HepG2 (cell line): Measurements from ENCODE around the gene RNASE11. TPM values are rescaled to one million over a fixed set of nuclear protein-coding genes. Genes with fewer than 3 reads are reported as not detected.

Experiments used
- HDAC2 ChIP-seq: sonication (generic); formaldehyde crosslinking; IDR thresholded peaks from 2 replicates; pipeline ENCODE4 v1.4.0; 2020; ENCODE audit warnings: missing genetic modification reagents
- HIC2 ChIP-seq: sonication (generic); formaldehyde crosslinking; IDR thresholded peaks from 2 replicates; pipeline ENCODE4 v1.9.0; 2022; ENCODE audit warnings: low read depth, missing genetic modification reagents
- SNRNP70 ChIP-seq: fragments of 200-400 bp; formaldehyde crosslinking; IDR thresholded peaks from 2 replicates; pipeline ENCODE4 v1.6.1; 2017; ENCODE audit warnings: mild to moderate bottlenecking, low read depth, low read length, moderate library complexity
- TAF1 ChIP-seq: sonication (generic); formaldehyde crosslinking; IDR thresholded peaks from 2 replicates; pipeline ENCODE4 v1.4.0; 2020; ENCODE audit warnings: missing genetic modification reagents
- TCF12 ChIP-seq, 2 experiments: fragments of 450-650 bp in 1 of 2; sonication (generic) in 1 of 2; formaldehyde crosslinking in 1 of 2; IDR thresholded peaks; 2 replicates each; pipeline versions ENCODE4 v1.6.1 to v1.8.0; 2017 to 2022; ENCODE audit warnings: antibody characterized with exemption in 1 of 2, mild to moderate bottlenecking in 1 of 2, missing genetic modification reagents in 1 of 2, moderate library complexity in 1 of 2
- ZBTB40 ChIP-seq, 2 experiments: fragments of 450-650 bp in 1 of 2; sonication (generic) in 1 of 2; formaldehyde crosslinking in 1 of 2; IDR thresholded peaks; 2 replicates each; pipeline versions ENCODE4 v1.6.1 to v1.8.0; 2016 to 2022; ENCODE audit warnings: antibody characterized with exemption in 1 of 2, mild to moderate bottlenecking in 1 of 2, missing genetic modification reagents in 1 of 2
- ZFP62 ChIP-seq: sonication (generic); formaldehyde crosslinking; IDR thresholded peaks from 2 replicates; pipeline ENCODE4 v1.4.0; 2020; ENCODE audit warnings: missing genetic modification reagents
- ZNF619 ChIP-seq: sonication (generic); formaldehyde crosslinking; IDR thresholded peaks from 2 replicates; pipeline ENCODE4 v1.4.0; 2020; ENCODE audit warnings: mild to moderate bottlenecking, missing genetic modification reagents
- ZNF672 ChIP-seq: sonication (generic); formaldehyde crosslinking; IDR thresholded peaks from 2 replicates; pipeline ENCODE4 v1.8.1; 2022; ENCODE audit warnings: missing genetic modification reagents
- ZNF850 ChIP-seq: sonication (generic); formaldehyde crosslinking; conservative IDR thresholded peaks from 2 replicates; pipeline ENCODE4 v1.9.0; 2021; ENCODE audit warnings: mild to moderate bottlenecking, missing genetic modification reagents
- polyA plus RNA-seq, 8 experiments: library from polyadenylated mRNA; depleted of rRNA in 3 of 8; stranded (reverse) in 7 of 8; unstranded in 1 of 8; fragments of >200 nt; fragmentation: Illumina TruSeq in 4 of 8; extraction: Trizol in 4 of 8; gene quantifications; 2 replicates each; pipeline versions ENCODE4 v1.2.1 to v1.2.3, GENCODE V29; 2011 to 2016; ENCODE audit warnings: low read depth in 4 of 8, missing spikeins in 1 of 8, mixed read lengths in 1 of 8; ENCODE audit not compliant: insufficient read depth in 1 of 8
- total RNA-seq, 5 experiments: library from RNA; depleted of rRNA; stranded (reverse); fragments of >200 nt; fragmentation: Illumina TruSeq; extraction: Trizol; gene quantifications; 2 replicates each; pipeline ENCODE4 v1.2.3, GENCODE V29; 2016; ENCODE audit warnings: low read depth in 1 of 5
- TF ChIP-seq, protein P1 (sequence below): sonication (generic); formaldehyde crosslinking; IDR thresholded peaks from 2 replicates; pipeline ENCODE4 v1.9.0; 2021; ENCODE audit warnings: missing genetic modification reagents, borderline replicate concordance
- TF ChIP-seq, protein P2 (sequence below): sonication (generic); formaldehyde crosslinking; IDR thresholded peaks from 2 replicates; pipeline ENCODE4 v1.4.0; 2020; ENCODE audit warnings: missing genetic modification reagents

Gene RNASE11
- total and polyA plus RNA-seq, 2 of the 13 experiments (the other 11 are each of a cell fraction or from before 2014, with no cell fraction given), result not detected

- TF ChIP-seq, protein P1, sequence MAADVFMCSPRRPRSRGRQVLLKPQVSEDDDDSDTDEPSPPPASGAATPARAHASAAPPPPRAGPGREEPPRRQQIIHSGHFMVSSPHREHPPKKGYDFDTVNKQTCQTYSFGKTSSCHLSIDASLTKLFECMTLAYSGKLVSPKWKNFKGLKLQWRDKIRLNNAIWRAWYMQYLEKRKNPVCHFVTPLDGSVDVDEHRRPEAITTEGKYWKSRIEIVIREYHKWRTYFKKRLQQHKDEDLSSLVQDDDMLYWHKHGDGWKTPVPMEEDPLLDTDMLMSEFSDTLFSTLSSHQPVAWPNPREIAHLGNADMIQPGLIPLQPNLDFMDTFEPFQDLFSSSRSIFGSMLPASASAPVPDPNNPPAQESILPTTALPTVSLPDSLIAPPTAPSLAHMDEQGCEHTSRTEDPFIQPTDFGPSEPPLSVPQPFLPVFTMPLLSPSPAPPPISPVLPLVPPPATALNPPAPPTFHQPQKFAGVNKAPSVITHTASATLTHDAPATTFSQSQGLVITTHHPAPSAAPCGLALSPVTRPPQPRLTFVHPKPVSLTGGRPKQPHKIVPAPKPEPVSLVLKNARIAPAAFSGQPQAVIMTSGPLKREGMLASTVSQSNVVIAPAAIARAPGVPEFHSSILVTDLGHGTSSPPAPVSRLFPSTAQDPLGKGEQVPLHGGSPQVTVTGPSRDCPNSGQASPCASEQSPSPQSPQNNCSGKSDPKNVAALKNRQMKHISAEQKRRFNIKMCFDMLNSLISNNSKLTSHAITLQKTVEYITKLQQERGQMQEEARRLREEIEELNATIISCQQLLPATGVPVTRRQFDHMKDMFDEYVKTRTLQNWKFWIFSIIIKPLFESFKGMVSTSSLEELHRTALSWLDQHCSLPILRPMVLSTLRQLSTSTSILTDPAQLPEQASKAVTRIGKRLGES, result no peak
- TF ChIP-seq ZNF619 (no peak), ZFP62 (CRISPR knock-in tag) (no peak), ZNF850 (CRISPR knock-in tag) (no peak), TAF1 (CRISPR knock-in tag) (no peak), HIC2 (no peak), SNRNP70 (no peak), ZNF672 (CRISPR knock-in tag) (no peak), ZBTB40 (IDR thresholded peaks at IDR 0.05) (no peak; the same call in 1 of the 2 replicates), ZBTB40 (CRISPR knock-in tag; IDR thresholded peaks at IDR 0.05) (no peak), TCF12 (IDR thresholded peaks at IDR 0.05) (no peak), TCF12 (CRISPR knock-in tag; IDR thresholded peaks at IDR 0.05) (no peak), HDAC2 (CRISPR knock-in tag) (peak; percentile 65)
- TF ChIP-seq, protein P2, sequence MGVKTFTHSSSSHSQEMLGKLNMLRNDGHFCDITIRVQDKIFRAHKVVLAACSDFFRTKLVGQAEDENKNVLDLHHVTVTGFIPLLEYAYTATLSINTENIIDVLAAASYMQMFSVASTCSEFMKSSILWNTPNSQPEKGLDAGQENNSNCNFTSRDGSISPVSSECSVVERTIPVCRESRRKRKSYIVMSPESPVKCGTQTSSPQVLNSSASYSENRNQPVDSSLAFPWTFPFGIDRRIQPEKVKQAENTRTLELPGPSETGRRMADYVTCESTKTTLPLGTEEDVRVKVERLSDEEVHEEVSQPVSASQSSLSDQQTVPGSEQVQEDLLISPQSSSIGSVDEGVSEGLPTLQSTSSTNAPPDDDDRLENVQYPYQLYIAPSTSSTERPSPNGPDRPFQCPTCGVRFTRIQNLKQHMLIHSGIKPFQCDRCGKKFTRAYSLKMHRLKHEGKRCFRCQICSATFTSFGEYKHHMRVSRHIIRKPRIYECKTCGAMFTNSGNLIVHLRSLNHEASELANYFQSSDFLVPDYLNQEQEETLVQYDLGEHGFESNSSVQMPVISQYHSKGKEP (CRISPR knock-in tag), result no peak
These were observed 45.3 kb upstream of the RNASE11 start (continued) for GRCh38 chr14:20632831-20633691.
